K562 (cell line): ENCODE measurements around the gene RHOF. TPM values are rescaled to one million over a fixed set of nuclear protein-coding genes. Genes with fewer than 3 reads are reported as not detected.

ENCODE experiments used
- BDP1 ChIP-seq: IDR thresholded peaks from 3 replicates; pipeline ENCODE4 v1.6.1; 2011; ENCODE audit not compliant: insufficient read length, insufficient read depth
- CC2D1A ChIP-seq: fragments of 450-650 bp; IDR thresholded peaks from 2 replicates; pipeline ENCODE4 v1.6.1; 2017; ENCODE audit warnings: mild to moderate bottlenecking
- HNRNPK ChIP-seq: fragments of 200-400 bp; formaldehyde crosslinking; IDR thresholded peaks from one replicate; pipeline ENCODE4 v1.6.1; 2018; ENCODE audit warnings: mild to moderate bottlenecking, low read depth, low read length; ENCODE audit not compliant: poor library complexity, severe bottlenecking
- ILK ChIP-seq: fragments of 450-650 bp; IDR thresholded peaks from 2 replicates; pipeline ENCODE4 v1.6.1; 2016; ENCODE audit warnings: missing genetic modification characterization, low read depth, mild to moderate bottlenecking, missing compliant biosample characterization, moderate library complexity, borderline replicate concordance
- KAT7 ChIP-seq: sonication (generic); formaldehyde crosslinking; IDR thresholded peaks from 2 replicates; pipeline ENCODE4 v1.8.0; 2022; ENCODE audit warnings: missing genetic modification reagents, mild to moderate bottlenecking, borderline replicate concordance
- MYBL2 ChIP-seq, 2 experiments: fragments of 450-650 bp in 1 of 2; sonication (generic) in 1 of 2; formaldehyde crosslinking in 1 of 2; IDR thresholded peaks; 2 replicates each; pipeline versions ENCODE4 v1.6.1 to v1.8.1; 2017 to 2022; ENCODE audit warnings: borderline replicate concordance in 1 of 2, inconsistent platforms in 1 of 2, low read depth in 1 of 2, mild to moderate bottlenecking in 1 of 2, missing genetic modification reagents in 1 of 2, moderate library complexity in 1 of 2
- NCOA1 ChIP-seq: fragments of 450-650 bp; IDR thresholded peaks from 2 replicates; pipeline ENCODE4 v1.6.1; 2016; ENCODE audit warnings: low read depth
- NR2F6 ChIP-seq: fragments of 450-650 bp; formaldehyde crosslinking; IDR thresholded peaks from 2 replicates; pipeline ENCODE4 v1.4.0; 2020; ENCODE audit warnings: mild to moderate bottlenecking
- NRF1 ChIP-seq, 2 experiments: fragments of 450-650 bp; IDR thresholded peaks in 1 of 2; conservative IDR thresholded peaks in 1 of 2; 2 replicates each; pipeline ENCODE4 v1.6.1; 2014; ENCODE audit warnings: mild to moderate bottlenecking in 2 of 2
- SMARCA5 ChIP-seq: fragments of 450-650 bp; IDR thresholded peaks from 2 replicates; pipeline ENCODE4 v1.6.1; 2016
- STAG1 ChIP-seq: sonication (generic); formaldehyde crosslinking; IDR thresholded peaks from 2 replicates; pipeline ENCODE4 v1.5.0; 2020; ENCODE audit warnings: missing genetic modification reagents, borderline replicate concordance
- TAF9B ChIP-seq: fragments of 450-650 bp; IDR thresholded peaks from 2 replicates; pipeline ENCODE4 v1.6.1; 2018; ENCODE audit warnings: mild to moderate bottlenecking; ENCODE audit not compliant: partially characterized antibody
- YBX1 ChIP-seq: fragments of 450-650 bp; IDR thresholded peaks from 2 replicates; pipeline ENCODE4 v1.7.1; 2016; ENCODE audit warnings: mild to moderate bottlenecking
- ZC3H4 ChIP-seq: sonication (generic); formaldehyde crosslinking; IDR thresholded peaks from 2 replicates; pipeline ENCODE4 v1.9.0; 2021; ENCODE audit warnings: missing genetic modification reagents, borderline replicate concordance
- ZNF398 ChIP-seq: fragments of 250-450 bp; sonication (Bioruptor Pico); IDR thresholded peaks from 2 replicates; pipeline ENCODE4 v1.8.0; 2021; ENCODE audit warnings: moderate library complexity, mild to moderate bottlenecking, inconsistent platforms
- polyA plus RNA-seq, 8 experiments: library from polyadenylated mRNA; depleted of rRNA in 4 of 8; stranded (reverse) in 5 of 8; unstranded in 3 of 8; fragments of >200 nt; fragmentation: Nextera tagmentation in 2 of 8; fragmentation: Illumina TruSeq in 1 of 8; extraction: Ambion mirVana in 2 of 8; extraction: Trizol in 1 of 8; gene quantifications; 2 replicates each; pipeline versions ENCODE4 v1.2.1 to v1.2.3, GENCODE V29; 2011 to 2014; ENCODE audit warnings: inconsistent platforms in 1 of 8, missing spikeins in 1 of 8
- total RNA-seq, 7 experiments: library from RNA; depleted of rRNA in 6 of 7; stranded (reverse); fragments of >200 nt in 6 of 7; fragmentation: Illumina TruSeq in 2 of 7; extraction: Trizol in 2 of 7; gene quantifications; 2 replicates each; pipeline versions ENCODE4 v1.2.1 to v1.2.3, GENCODE V29; 2011 to 2021; ENCODE audit warnings: low replicate concordance in 1 of 7
- TF ChIP-seq, protein P1 (sequence below): fragments of 450-650 bp; formaldehyde crosslinking; conservative IDR thresholded peaks from 2 replicates; pipeline ENCODE4 v1.4.0; 2022; ENCODE audit warnings: mild to moderate bottlenecking, missing genetic modification characterization
- TF ChIP-seq, protein P2 (sequence below), 2 experiments: fragments of 450-650 bp in 1 of 2; sonication (generic) in 1 of 2; formaldehyde crosslinking in 1 of 2; IDR thresholded peaks in 1 of 2; conservative IDR thresholded peaks in 1 of 2; 2 replicates each; pipeline versions ENCODE4 v1.6.1 to v1.8.1; 2016 to 2023; ENCODE audit warnings: mild to moderate bottlenecking in 2 of 2, moderate library complexity in 2 of 2, inconsistent platforms in 1 of 2, missing genetic modification reagents in 1 of 2
- TF ChIP-seq, protein P3 (sequence below): sonication (generic); formaldehyde crosslinking; IDR thresholded peaks from 2 replicates; pipeline ENCODE4 v1.8.0; 2023; ENCODE audit warnings: mild to moderate bottlenecking, missing genetic modification reagents

RHOF gene
- total and polyA plus RNA-seq, 9 of the 15 experiments (the other 6 are each of a cell fraction or from before 2014, with no cell fraction given): 0.13 to 10.1 (median 4.0) TPM

- TF ChIP-seq CC2D1A: peak; percentile 63; the same call in 1 of the 2 replicates
- TF ChIP-seq, protein P1, sequence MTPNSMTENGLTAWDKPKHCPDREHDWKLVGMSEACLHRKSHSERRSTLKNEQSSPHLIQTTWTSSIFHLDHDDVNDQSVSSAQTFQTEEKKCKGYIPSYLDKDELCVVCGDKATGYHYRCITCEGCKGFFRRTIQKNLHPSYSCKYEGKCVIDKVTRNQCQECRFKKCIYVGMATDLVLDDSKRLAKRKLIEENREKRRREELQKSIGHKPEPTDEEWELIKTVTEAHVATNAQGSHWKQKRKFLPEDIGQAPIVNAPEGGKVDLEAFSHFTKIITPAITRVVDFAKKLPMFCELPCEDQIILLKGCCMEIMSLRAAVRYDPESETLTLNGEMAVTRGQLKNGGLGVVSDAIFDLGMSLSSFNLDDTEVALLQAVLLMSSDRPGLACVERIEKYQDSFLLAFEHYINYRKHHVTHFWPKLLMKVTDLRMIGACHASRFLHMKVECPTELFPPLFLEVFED: no peak
- no peak for TF ChIP-seq BDP1
- TF ChIP-seq NR2F6: no peak
- TF ChIP-seq ZC3H4 (CRISPR knock-in tag): no peak
- peak; percentile 41; the same call in 1 of the 2 replicates for TF ChIP-seq SMARCA5
- TF ChIP-seq NCOA1: no peak
- no peak for TF ChIP-seq ILK
- no peak for TF ChIP-seq YBX1
- no peak for TF ChIP-seq MYBL2 (IDR thresholded peaks at IDR 0.05; ENCODE audit: low read depth)
- no peak for TF ChIP-seq MYBL2 (CRISPR knock-in tag; IDR thresholded peaks at IDR 0.05; ENCODE audit: borderline replicate concordance)
- no peak for TF ChIP-seq HNRNPK
- TF ChIP-seq NRF1 (conservative IDR thresholded peaks at IDR 0.05 in 1 of 2, IDR thresholded peaks at IDR 0.05 in 1 of 2): no peak
- TF ChIP-seq, protein P2, sequence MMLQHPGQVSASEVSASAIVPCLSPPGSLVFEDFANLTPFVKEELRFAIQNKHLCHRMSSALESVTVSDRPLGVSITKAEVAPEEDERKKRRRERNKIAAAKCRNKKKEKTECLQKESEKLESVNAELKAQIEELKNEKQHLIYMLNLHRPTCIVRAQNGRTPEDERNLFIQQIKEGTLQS (IDR thresholded peaks at IDR 0.05): no peak
- TF ChIP-seq, protein P2 (CRISPR knock-in tag; conservative IDR thresholded peaks at IDR 0.05): 0 out of 2 replicates have a peak, but pooled peaks have one; percentile 2
- TF ChIP-seq STAG1 (CRISPR knock-in tag): peak; percentile 73; the same call in 1 of the 2 replicates
- TF ChIP-seq, protein P3, sequence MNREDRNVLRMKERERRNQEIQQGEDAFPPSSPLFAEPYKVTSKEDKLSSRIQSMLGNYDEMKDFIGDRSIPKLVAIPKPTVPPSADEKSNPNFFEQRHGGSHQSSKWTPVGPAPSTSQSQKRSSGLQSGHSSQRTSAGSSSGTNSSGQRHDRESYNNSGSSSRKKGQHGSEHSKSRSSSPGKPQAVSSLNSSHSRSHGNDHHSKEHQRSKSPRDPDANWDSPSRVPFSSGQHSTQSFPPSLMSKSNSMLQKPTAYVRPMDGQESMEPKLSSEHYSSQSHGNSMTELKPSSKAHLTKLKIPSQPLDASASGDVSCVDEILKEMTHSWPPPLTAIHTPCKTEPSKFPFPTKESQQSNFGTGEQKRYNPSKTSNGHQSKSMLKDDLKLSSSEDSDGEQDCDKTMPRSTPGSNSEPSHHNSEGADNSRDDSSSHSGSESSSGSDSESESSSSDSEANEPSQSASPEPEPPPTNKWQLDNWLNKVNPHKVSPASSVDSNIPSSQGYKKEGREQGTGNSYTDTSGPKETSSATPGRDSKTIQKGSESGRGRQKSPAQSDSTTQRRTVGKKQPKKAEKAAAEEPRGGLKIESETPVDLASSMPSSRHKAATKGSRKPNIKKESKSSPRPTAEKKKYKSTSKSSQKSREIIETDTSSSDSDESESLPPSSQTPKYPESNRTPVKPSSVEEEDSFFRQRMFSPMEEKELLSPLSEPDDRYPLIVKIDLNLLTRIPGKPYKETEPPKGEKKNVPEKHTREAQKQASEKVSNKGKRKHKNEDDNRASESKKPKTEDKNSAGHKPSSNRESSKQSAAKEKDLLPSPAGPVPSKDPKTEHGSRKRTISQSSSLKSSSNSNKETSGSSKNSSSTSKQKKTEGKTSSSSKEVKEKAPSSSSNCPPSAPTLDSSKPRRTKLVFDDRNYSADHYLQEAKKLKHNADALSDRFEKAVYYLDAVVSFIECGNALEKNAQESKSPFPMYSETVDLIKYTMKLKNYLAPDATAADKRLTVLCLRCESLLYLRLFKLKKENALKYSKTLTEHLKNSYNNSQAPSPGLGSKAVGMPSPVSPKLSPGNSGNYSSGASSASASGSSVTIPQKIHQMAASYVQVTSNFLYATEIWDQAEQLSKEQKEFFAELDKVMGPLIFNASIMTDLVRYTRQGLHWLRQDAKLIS (CRISPR knock-in tag): no peak
- TF ChIP-seq TAF9B: no peak
- no peak for TF ChIP-seq KAT7 (CRISPR knock-in tag)
- no peak for TF ChIP-seq ZNF398
Observed at GRCh38 chr12:121795034-121795968, 1.8 kb upstream of the RHOF start (continued).
